Measurements from ENCODE around the gene SH3PXD2B.

Gene SH3PXD2B

GRCh38 chr5:172443441-172444109 lies 10.8 kb downstream of the SH3PXD2B start:
- in situ Hi-C loops (cut with HindIII; ENCODE audit: low pct_ligation_motif_present, low pct_unique_long_range_greater_than_20kb, low sequenced_read_pairs): no loop called here
- DNase-seq: peak; percentile 63

GRCh38 chr5:172442592-172442991 lies 11.7 kb downstream of the SH3PXD2B start:
- in situ Hi-C loops (cut with HindIII; ENCODE audit: low pct_ligation_motif_present, low pct_unique_long_range_greater_than_20kb, low sequenced_read_pairs): no loop called here

GRCh38 chr5:172441262-172441751 lies 13.0 kb downstream of the SH3PXD2B start:
- in situ Hi-C loops (cut with HindIII; ENCODE audit: low pct_ligation_motif_present, low pct_unique_long_range_greater_than_20kb, low sequenced_read_pairs): no loop called here

More at GRCh38 chr5:172442592-172442991, 11.7 kb downstream of the SH3PXD2B start:
- DNase-seq: no peak

GRCh38 chr5:172440486-172440885 lies 13.8 kb downstream of the SH3PXD2B start:
- DNase-seq: no peak
- in situ Hi-C loops (cut with HindIII; ENCODE audit: low pct_ligation_motif_present, low pct_unique_long_range_greater_than_20kb, low sequenced_read_pairs): no loop called here

More at GRCh38 chr5:172441262-172441751, 13.0 kb downstream of the SH3PXD2B start:
- DNase-seq: no peak

DNA sequence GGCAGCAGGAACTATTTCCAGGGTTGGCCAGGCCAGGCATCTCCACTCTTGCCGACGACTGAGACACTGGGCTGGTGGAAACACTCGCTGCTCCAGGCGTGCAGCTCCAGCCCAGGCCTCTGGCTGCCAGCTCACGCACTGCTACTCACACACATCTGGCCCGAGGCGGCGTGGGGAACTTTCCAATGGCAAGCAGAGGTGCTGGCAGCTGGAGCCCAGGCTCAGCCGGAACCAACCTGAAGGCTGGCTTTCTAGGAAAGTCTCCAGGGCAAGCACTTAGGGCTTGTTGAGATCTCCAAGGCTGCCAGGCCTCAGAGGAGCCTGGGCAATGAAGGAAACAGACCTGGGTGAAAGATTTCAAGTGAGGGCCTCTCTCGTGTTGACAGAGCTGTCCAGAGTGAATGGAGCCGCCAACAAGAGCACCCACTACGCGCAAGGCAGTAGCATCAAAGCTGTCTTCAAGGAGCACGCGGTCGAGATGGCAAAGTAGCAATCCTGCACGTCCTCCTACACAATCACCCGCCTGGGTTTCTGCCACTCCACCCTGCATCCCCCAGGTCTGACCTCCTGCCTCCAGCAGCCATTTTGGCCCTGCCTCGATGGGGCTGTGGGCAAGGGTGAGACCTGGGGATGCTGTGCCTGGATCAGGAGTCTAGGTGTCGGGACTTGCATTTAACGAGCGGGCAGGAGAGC lies 14.4 kb downstream of the SH3PXD2B start:
- in situ Hi-C loops (cut with HindIII; ENCODE audit: low pct_ligation_motif_present, low pct_unique_long_range_greater_than_20kb, low sequenced_read_pairs): no loop called here
- DNase-seq: no peak

- DNase-seq: no peak
- in situ Hi-C loops (cut with HindIII; ENCODE audit: low pct_ligation_motif_present, low pct_unique_long_range_greater_than_20kb, low sequenced_read_pairs): no loop called here
Measured at GRCh38 chr5:172438319-172438668, 16.0 kb downstream of the SH3PXD2B start.

DNA sequence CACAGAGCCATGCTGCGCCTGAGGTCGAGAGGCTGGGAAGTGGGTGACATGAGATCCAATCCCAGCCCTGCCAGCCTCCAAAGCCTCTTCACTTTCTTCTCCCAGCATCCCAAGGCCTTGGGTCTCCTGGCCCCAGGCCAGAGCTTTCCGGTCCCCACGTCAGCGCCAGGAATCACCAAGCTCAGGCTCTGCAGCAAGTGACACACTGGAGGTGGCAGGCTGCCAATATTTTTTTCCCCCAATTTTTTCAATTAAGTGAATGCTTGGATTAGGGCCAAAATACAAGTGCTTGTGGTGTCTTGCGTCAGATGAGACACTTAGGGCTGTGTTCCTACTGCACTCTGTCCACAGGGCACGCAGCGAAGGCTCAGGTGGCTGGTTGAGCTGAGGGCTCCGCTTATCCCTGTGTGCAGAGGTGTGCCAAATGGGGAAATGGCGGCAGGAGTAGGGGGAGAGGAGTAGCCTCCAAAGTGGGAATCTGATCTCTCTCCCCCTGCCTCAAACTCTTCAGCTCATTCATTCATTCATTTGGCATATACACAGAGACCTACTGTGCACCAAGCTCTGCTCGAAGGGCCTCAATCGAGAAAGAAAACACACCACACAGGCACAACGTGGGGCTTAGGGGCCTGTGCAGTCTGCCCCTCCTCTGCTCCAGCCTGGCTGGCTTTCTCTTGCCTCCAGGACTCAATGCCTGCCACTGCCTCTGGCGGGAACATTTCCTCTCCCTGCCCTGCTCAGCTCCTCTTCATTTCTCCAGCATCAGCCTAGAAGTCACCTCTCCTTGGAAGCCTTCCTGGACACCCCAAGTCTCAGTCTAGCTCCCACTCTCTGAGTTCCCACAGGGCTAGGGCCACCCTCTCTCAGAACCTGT lies 16.6 kb downstream of the SH3PXD2B start:
- DNase-seq: no peak
- in situ Hi-C loops (cut with HindIII; ENCODE audit: low pct_ligation_motif_present, low pct_unique_long_range_greater_than_20kb, low sequenced_read_pairs): no loop called here

GRCh38 chr5:172436879-172437369 lies 17.4 kb downstream of the SH3PXD2B start:
- in situ Hi-C loops (cut with HindIII; ENCODE audit: low pct_ligation_motif_present, low pct_unique_long_range_greater_than_20kb, low sequenced_read_pairs): no loop called here
- DNase-seq: no peak

DNA sequence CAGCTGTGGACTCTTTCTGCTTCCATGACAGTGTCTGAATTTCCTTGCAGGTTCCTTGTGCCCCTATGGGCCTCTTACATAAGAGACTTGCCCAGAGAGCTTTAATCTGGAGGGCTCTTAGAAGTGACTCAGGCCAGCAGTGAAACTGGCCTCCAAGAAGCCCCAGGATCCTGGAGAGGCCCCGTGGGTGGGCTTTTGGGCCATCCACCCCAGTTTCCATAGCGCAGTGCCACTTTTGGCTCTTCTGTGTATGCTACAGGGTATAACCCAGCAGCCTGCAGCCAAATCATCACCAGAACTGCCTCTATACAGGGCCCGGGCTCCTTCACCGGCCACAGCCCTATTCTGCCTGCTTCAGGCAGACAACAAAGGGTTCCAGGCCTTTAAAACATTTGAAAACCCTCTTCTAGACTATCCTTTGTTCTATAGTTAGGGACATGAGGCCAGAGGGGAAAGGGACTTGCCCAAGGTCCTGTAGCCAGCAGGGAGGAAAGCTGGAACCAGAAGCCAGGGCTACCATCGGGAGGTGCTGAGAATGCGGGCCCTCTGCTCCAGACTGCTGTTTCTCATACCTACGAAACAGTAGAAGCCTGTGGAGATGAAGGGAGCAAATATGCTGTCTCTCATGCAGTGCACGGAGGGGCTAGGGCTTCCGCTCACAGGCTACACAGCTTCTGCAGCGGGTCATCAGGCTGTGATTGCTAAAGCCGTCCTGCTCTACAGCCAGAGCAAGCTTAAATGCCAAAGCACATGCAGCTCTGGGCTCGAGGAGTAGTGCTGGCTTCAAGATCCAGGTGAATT lies 18.0 kb downstream of the SH3PXD2B start:
- DNase-seq: no peak
- in situ Hi-C loops (cut with HindIII; ENCODE audit: low pct_ligation_motif_present, low pct_unique_long_range_greater_than_20kb, low sequenced_read_pairs): no loop called here

GRCh38 chr5:172435362-172436077 lies 18.8 kb downstream of the SH3PXD2B start:
- in situ Hi-C loops (cut with HindIII; ENCODE audit: low pct_ligation_motif_present, low pct_unique_long_range_greater_than_20kb, low sequenced_read_pairs): no loop called here
- no peak for DNase-seq

GRCh38 chr5:172434251-172434650 lies 20.1 kb downstream of the SH3PXD2B start:
- DNase-seq: no peak
- in situ Hi-C loops (cut with HindIII; ENCODE audit: low pct_ligation_motif_present, low pct_unique_long_range_greater_than_20kb, low sequenced_read_pairs): no loop called here

DNA sequence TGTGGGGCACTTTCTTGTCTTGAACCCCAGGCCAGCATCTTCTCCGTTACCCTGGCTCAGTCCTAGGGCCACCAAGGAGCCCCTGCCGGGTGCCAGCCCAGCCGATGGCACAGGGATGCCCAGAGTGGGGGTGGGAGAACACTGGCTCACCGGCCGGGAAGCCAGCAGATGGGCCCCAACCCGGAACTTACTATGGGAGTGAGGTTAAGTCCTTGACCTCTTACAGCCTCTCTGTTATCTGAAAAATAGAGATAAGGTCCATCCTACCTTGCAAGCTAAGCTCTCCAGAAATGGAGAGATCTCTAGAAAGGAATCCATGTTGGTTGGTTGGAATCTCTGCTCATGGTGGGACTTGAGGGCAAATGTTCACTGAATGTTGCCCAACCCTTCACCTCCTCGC lies 20.8 kb downstream of the SH3PXD2B start:
- DNase-seq: no peak
- in situ Hi-C loops (cut with HindIII; ENCODE audit: low pct_ligation_motif_present, low pct_unique_long_range_greater_than_20kb, low sequenced_read_pairs): no loop called here

GRCh38 chr5:172433071-172433470 lies 21.3 kb downstream of the SH3PXD2B start:
- DNase-seq: no peak
- in situ Hi-C loops (cut with HindIII; ENCODE audit: low pct_ligation_motif_present, low pct_unique_long_range_greater_than_20kb, low sequenced_read_pairs): no loop called here

- in situ Hi-C loops (cut with HindIII; ENCODE audit: low pct_ligation_motif_present, low pct_unique_long_range_greater_than_20kb, low sequenced_read_pairs): no loop called here
Measured at GRCh38 chr5:172430354-172430753, 24.0 kb downstream of the SH3PXD2B start.

DNA sequence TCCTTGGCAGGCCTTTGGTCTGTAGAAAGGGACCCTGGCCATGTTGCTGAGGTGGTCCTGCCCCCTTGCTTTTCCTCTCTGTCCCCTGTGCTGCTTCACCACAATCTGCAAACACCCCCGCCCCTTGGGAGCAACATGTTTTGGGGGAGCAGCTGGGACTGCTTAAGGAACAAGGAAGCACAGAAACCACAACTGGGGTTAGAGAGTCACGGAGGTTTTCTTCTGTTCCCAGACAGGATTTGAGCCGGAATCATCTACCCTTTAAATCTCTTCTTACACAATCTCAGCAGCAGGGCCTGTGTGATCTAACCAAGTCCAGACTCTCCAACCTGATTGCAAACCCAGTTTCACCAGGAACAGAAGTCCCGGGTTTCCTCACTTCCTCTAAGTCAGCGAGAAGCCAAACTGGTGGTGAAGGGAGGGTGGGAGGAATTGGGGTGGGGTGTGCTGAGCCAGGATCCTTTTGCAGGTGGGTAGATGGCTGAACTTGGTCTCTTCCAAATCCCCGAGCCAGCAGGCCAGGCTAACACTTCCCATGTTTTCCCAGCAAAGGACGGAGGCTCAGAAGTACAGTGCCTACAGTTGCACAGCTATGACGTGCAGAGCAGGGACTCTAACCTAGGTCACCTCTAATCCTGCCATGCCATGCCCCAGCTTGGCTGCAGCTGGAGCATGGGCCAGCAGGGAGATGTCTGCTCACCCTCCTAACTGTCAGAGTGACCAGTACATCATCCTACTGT lies 25.0 kb downstream of the SH3PXD2B start:
- no peak for DNase-seq
- in situ Hi-C loops (cut with HindIII; ENCODE audit: low pct_ligation_motif_present, low pct_unique_long_range_greater_than_20kb, low sequenced_read_pairs): no loop called here

More at GRCh38 chr5:172430354-172430753, 24.0 kb downstream of the SH3PXD2B start:
- no peak for DNase-seq

- in situ Hi-C loops (cut with HindIII; ENCODE audit: low pct_ligation_motif_present, low pct_unique_long_range_greater_than_20kb, low sequenced_read_pairs): no loop called here
- no peak for DNase-seq
Measured at GRCh38 chr5:172428224-172429166, 25.8 kb downstream of the SH3PXD2B start.

All from ACHN (cell line).